Ammon's horn (tissue), 1 donor: Measurements from ENCODE around the gene USH2A.
"Not testable (repeated sequence)": the region's sequence is repeated elsewhere in the genome, so short reads cannot be mapped to it uniquely, and the experiment has no call there.

Experiments used
- DNase-seq: peaks from one replicate; pipeline ENCODE4 v3.0.0-alpha.2; 2016; ENCODE audit warnings: low spot score

Gene USH2A

DNA sequence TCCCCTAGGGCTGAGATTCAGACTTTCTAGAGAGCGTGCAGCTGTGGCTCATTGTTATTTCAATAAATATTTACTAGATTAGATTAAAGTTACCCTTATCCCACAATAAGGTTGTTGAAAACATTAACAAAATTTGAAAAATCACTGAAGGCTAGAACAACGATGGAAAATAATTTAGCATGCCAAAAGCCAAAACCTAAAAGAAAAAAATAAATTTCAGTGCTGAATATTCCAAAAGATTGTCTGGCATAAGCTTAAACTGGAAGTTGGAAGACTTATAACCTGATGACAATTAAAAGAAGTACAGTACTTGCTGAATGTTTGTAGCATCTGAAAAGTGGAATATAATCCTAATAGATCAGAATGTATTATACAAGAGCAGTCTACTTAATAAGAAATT is 221.3 kb downstream of the USH2A start:
- no peak for DNase-seq

DNA sequence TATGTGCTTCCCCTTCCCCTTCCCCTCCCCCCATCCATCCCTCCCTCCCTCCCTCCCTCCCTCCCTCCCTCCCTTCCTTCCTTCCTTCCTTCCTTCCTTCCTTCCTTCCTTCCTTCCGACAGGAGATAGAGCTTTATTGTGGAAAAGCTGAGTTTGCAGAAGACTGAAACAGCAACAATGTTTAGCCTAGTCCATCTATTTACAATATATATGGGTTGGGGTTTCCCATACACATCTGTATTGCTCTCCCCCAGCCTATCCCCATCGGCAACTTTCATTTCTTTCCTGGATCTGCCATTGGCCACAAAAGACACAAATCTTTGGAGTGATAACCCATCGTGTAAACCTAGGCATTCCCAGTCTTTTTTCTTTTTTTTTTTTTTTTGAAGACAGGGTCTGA is 222.3 kb downstream of the USH2A start:
- DNase-seq, result no peak

DNA sequence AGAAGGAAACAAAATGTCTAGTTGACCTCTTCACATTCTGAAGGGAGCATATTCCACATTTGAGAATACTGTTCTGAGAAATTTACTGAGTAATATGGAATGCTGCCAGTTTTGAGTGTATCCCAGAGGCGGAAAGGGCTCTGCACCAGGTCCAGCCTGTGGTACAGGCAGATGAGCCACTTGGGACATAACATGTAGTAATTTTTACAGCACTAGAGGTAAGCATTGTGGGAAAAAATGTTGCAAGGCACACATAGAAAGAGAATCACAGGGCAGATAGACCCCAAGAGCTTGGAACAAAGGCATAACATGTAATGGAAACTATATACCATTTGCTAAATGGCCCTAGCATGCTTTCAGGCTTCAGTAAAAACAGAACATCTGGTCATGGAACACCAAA is 228.5 kb downstream of the USH2A start:
- DNase-seq, result no peak

DNA sequence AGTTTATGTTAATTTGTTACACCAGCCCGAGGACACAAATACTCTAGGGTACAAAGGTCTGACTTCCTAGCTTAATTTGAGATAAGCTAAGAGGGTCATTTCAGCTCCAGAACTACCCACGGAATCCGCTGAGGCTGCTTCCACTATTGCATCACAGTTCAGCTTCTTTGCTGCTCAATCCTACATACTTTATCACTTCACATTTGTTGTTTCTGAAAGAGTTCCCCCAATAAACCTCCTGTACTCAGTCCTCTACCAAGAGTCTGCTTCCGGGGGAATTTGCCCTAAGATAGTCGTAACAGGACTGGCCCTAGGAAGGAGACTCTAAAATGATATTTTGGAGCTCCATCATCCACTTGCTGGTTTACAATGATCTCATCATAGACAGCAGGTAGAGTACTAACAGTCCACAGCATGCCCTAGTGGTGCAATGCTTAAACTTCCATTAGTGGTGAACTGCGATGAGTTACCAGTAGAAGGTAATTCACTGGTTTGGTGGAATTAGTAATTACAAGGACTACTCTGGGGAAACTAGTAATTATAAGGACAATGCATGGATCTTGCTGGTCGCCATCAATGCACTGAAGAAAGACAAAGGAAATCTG is 229.3 kb downstream of the USH2A start:
- no peak for DNase-seq

DNA sequence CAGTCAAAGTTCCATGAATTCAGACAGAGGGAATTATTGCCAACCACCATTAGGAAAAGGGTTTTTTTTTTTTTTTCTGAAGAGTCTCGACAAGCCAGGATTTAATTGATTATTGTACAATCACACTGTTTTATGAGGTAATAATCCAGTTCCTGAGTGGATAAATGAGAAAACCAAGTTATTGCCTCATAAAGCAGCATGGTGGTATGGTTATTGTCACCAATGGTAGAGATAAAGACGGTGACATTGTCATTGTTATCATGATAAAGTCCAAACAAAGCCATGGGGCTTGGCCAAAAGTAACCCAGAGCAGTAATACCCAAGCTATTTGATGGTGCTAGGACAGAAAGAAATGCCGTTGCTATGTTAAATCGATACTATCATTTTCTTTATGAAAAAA is 232.8 kb downstream of the USH2A start:
- no peak for DNase-seq

DNA sequence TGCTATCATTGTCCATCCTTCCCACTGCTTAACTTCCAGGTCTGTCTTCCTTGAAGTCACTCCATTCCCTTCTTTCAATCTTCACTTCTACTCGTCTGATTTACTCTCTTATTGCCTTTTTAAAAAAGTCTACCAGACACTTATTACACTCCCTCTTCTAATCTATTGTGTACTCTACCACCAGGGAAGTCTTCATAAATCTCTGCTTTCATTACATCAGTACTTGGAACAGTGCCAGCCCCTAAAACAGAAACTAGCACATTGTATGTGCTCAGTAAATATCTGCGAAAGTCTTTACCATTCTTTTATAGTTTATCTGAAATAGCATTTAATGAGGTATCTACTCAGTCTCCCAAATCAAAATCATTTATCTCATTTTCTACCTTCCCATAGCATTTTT is 236.4 kb downstream of the USH2A start:
- DNase-seq, result no peak

DNA sequence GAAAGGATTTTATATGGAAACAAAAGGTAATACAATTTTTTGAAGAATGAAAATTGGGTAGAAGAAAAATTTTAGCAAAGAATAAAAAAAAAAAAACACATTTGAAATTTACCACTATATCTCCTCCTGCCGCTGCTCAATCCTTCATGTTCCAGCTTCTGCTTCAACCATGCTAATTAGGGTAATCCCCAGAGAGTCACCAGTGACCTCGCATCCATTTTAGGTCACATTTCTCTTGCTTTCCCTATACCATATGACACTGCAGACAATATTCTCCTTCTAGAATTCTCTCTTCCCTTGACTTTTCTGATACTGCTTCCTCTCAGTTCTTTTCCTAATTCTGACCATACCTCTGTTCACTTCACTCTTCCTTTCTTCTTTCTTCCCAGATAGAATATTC is 237.1 kb downstream of the USH2A start:
- no peak for DNase-seq

DNA sequence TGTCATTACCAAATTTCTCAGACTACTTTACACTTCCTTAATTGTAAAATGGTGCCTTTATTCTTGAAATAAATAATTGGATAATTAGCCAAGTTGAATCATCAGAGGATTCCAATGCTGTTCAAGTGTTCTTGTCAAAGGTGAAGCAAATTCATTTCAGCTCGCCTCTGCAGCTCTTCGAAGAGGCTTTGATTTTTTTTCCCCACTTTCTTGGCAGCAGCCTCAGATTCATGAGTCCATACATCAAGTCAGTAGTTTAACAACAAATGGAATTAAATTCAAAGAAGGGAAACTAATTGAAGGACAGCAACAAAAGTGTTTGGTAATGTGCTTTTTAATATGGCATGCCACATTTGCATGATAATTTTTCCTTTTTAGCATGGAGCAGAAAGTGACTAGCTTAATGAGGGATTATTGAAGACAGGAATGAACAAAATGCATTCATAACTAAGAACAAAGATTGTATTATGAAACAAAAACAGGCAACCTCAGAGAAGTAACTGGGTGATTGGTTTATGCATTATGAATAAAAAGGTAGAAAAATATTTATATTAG is 239.0 kb downstream of the USH2A start:
- no peak for DNase-seq

DNA sequence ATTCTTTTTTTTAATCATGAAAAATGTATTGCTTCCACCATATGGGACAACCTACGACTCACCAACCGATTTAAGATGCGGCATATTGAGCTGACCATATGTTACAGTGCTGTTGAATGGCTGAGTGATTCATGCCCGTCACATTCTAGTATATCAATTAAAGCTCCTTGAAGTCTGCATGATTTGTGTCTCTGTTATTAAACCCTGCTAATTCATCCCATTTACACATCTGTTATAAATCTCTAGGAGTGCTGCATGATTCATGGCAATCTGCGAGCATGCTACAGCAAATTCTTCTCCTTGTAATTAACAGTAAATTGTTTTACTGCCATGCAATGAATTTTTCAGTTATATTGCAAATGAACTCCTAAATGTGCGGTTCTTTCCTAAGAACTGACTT is 239.8 kb downstream of the USH2A start:
- DNase-seq, result peak; percentile 37

DNA sequence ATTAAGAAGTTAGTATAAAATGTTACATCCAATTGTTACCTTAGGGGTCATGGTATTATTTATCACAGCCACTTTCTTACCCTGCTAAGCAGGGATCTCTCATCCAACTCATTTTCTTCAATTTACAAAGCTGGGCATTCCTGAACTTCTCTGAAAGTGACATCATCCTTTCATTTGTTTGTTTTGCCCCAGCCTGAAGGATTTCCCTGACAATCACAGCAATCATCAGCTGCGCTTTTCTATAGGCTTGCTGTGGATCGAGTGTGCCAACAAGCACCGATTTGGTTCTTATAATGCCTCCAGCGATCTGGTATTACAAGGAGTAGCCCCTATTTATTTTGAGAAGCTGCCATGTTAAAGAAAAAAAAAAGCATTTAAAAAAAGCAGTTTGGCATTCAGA is 240.2 kb downstream of the USH2A start:
- DNase-seq, result no peak

DNA sequence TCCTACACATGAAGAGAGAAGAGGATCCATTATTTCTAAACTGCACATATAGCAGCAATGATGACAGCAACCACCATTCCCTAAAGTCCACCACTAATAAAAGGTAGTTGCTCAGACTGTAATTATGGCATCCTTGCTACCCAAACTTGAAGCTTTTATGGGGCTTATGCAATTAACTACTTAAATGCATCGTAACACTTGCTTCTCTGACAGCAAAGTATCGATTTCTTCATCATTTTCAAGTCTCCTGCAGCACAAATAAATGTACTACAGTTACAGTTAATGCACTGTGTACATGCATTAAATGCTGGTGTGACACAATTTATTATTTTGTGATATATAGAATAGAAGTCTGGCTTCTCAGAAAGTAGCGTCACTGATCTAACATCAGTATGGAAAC is 241.7 kb downstream of the USH2A start:
- DNase-seq, result no peak

DNA sequence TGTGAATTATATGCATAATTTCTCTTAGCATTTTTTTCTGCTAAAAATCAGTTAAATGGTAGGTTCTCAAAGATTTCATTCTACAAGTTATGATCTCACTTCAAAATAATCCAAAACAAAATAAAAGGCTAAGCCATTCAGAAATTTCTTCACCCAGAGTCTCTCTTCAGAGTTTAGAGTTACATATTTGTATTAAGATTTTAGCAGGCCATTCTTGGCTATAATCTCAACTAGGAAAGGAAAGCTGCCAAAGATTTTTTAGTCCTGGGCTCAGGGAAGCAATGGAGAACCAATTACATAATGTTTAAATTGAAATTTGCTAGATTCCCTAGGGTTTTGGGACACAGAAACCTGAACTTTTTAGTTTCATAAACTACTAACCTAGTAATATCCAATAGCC is 245.0 kb downstream of the USH2A start:
- no peak for DNase-seq

DNA sequence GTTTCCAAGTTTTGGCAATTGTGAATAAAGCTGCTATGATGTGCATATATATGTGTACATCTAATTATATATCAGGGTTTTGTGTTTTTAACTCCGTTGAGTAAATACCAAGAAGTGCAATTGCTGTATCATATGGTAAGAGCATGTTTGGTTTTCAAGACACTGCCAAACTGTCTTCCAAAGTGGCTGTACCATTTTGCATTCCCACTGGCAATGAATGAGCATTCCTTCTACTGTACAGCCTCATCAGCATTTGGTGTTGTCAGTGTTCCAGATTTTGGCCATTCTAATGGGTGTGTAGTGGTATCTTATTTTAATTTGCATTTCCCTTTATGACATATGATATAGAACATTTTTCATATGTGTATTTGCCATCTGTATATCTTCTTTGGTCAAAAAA is 246.3 kb downstream of the USH2A start:
- DNase-seq, result no peak

DNA sequence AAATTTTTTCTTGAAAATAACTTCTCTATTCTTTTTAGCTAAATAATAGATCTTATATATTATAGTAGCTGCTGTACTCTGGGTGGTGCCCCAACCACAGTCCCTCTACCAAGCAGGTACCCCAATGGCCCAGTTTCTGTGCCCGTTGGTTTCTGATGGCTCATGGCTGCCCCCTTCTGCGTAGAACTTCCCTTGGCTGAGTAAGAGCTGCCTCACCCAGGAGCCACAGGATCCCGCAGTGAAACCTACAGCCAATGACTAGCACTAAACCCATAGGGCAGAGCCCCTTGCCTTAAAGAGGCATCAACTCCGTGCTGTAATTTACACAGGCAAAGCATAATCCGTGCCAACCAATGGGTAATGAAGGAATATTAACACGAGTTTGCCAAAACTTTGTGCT is 247.5 kb downstream of the USH2A start:
- no peak for DNase-seq

DNA sequence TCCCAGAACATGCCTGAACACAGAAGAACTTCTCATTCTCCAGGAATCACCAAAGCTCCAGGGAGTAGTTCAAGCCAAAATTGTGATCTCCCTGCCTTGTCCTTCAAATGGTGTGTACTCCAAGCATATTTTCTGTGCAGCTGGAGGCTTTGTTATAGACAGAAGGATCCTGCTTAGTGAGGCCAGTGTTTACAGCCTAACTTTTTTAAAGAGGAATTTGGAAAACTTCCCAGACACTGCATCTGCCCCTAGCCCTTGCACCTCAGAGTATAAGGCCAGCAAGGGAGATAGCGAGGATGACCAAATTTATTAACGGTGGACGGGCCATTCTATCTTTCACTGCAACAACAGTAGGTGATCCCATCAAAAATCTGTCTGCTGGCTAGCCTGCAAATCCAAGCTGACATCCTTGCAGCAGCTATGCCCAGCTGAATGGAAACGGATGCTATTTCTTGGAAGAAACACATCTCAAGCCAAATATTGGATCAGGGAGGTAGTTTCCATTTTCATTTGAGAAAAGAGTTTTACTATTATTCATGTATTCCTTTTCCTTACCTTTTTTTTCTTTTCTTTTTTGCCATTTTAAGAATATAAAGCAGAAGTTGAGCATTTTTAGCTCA is 249.8 kb downstream of the USH2A start:
- no peak for DNase-seq

DNA sequence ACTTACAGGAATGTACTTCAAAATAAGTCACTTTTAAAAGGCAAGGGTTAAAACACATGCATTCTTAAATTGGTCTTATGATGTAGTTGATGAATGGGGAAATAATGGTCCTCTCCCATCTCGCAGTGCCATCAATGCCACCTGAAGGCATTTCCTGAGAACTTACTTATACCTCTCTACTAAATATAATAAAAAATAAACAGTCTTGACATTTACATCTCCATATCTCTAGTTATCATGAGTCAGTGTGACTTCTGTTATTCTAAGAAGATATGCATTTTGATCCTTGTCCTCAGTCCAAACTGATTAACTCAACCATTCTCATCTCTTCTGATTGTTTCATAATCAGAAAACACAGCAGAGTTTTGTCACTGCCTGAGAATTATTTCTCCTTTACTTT is 253.9 kb downstream of the USH2A start:
- DNase-seq, result no peak

DNA sequence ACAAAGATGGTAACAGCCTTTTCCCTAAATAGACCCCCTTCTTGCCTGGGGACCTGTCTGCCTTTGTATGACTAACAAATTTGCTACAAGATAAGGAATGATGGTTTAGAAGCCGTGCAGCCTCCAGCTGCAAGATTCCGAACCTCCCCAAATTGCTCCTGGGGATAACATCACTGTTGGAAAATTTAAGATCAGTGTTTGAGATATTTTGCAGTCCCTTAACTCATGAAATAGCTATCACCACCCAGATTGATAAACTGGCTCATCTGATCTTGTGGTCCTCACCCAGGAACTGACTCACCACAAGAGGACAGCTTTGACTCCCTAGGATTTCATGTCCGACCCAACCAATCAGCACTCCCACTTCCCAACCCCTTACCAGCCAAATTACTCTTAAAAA is 254.7 kb downstream of the USH2A start:
- no peak for DNase-seq

DNA sequence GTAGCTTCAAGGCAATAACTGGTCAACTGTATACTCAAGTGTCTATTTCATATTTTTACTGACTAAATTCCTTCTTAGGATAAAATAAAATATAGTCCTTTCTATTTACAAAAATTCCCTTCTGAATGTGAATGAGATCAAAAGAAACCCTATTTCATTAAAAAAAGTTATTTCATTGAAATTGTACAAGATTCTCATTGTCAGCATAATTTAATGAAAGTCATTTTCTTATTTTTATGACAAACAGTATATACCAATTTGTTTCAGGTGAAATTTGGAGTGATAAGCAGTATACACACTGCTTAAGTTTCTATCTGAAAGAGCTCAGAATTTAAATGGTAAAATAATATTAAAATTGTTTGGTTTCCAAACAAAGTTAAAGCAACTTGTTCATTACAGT is 269.2 kb downstream of the USH2A start:
- DNase-seq, result no peak

DNA sequence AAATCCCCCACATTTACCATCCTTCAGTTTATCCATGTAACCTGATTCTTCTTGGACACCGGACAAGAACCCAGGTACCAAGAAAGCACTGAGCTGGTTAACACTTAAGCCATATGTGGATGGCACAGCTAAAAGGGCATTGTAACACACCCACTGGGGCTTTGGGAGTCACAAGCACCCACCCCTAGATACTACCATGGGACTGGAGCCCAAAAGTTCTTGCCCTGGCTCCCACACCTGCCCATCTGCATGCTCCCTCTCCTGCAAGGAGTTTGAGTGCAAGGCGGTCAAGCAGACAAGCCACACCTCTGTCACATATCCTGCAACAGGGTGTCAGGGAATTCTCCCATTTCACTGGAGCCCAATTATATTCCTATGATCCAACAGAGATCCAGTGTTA is 270.1 kb downstream of the USH2A start:
- no peak for DNase-seq

DNA sequence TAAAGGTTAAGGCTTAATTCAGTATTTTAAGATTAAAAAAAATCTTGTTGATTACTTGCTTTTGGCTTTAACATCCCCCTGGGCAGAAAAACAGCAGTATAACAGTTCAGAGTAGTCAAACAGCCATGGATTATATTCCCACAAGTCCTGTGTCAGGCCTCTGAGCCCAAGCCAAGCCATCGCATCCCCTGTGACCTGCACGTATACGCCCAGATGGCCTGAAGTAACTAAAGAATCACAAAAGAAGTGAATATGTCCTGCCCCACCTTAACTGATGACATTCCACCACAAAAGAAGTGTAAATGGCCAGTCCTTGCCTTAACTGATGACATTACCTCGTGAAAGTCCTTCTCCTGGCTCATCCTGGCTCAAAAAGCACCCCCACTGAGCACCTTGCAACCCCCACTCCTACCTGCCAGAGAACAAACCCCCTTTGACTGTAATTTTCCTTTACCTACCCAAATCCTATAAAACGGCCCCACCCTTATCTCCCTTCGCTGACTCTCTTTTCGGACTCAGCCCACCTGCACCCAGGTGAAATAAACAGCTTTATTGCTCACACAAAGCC is 277.7 kb downstream of the USH2A start:
- not testable (repeated sequence) for DNase-seq

DNA sequence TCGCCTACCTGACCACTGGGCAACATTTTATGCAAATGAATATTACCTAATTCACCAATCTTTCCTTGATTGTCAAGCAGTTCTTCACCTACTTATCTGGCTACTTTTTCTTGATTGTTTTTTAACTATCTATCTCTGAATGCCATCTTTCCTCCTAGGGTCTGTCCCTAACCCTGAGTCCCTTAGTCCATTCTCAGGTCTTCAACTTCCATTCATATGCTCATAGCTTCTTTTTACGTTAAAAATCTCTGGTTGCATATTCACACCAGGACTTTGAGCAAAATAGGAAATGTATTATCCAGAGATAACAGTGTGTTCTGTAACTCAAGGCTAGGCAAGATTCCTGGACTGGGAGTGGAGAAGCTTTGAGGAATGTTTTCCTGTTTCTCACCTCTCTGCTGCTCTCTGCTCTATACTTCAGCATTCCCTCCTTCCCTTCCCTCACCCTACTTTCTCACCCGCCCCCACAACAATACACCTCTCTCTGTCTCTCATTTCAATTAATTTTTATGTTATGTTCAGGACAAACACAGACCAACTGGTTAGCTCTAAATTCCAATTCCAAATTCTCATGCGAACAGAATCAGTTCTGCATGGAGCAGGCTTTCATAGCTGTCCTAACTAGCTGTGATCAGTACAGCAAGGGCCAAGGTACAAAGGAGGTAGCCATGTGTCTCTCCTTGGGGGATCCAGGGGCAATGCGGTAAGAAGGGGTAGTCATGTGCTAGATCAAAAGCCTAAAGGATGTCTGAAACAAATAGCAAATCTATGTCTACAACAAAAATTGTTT is 278.4 kb downstream of the USH2A start:
- DNase-seq, result no peak

DNA sequence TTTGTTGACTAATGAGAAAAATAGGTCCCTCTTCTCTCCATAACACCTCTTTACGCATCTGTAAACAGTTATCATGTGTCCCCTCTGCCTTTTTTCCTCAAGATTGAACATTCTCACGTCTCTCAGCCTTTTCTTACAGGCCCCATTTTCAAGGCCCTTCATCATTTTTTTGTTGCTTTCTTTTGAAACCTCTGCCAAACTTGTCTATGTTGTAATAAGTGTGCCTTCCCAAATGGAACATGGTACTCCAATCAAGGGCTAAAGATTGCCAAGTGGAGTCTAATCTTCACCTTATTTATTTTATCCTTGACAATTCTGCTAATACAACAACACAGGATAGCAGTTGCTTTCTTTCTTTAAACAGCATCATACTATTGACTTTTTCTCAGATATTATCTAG is 280.3 kb downstream of the USH2A start:
- DNase-seq, result no peak
